ENCODE results near the gene ZNF653.

Gene ZNF653, protein sequence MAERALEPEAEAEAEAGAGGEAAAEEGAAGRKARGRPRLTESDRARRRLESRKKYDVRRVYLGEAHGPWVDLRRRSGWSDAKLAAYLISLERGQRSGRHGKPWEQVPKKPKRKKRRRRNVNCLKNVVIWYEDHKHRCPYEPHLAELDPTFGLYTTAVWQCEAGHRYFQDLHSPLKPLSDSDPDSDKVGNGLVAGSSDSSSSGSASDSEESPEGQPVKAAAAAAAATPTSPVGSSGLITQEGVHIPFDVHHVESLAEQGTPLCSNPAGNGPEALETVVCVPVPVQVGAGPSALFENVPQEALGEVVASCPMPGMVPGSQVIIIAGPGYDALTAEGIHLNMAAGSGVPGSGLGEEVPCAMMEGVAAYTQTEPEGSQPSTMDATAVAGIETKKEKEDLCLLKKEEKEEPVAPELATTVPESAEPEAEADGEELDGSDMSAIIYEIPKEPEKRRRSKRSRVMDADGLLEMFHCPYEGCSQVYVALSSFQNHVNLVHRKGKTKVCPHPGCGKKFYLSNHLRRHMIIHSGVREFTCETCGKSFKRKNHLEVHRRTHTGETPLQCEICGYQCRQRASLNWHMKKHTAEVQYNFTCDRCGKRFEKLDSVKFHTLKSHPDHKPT

DNA sequence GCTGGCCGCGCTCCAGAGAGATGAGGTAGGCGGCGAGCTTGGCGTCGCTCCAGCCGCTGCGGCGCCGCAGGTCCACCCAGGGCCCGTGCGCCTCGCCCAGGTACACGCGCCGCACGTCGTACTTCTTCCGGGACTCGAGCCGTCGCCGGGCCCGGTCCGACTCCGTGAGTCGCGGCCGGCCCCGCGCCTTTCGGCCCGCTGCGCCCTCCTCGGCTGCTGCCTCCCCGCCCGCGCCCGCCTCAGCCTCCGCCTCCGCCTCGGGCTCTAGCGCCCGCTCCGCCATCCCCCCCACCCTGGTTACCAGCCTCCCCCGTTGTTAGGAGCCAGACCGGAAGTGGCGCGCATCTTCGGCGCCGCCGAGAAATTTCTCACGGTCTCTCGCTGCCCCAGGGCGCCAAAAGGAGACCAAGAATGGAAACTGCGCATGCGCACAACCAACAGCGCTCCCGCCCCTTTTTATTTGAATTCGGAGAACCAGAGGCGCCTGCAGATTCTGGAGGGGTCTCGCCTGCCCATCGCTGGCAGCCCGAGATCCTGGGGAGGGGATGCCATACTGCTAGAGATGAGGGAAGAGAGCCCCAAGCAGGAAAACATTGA lies at the start of gene ZNF653:
TSS of gene ZNF653 (minus strand) at position 336 of the 597 bp plus-strand sequence. CDS start at position 283, 53 bp downstream.
- H3K36me3 ChIP-seq (ENCODE audit: control insufficient read depth, insufficient read depth, low read length) = no peaks in the 10 kb centered on the region
- H3K9me3 ChIP-seq (ENCODE audit: control insufficient read depth, insufficient read depth, low read depth, low read length) = no peaks in the 10 kb centered on the region
- H3K4me3 ChIP-seq (ENCODE audit: low read depth, low read length) = peak within 1 kb of the TSS; percentile 89
- H3K27me3 ChIP-seq (ENCODE audit: control insufficient read depth, insufficient read depth, low read length) = no peaks in the 10 kb centered on the region
- H3K27ac ChIP-seq (ENCODE audit: low read depth, low read length) = peak within 1 kb of the TSS; percentile 92
- peak within 1 kb of the TSS; percentile 88 for H3K9ac ChIP-seq (ENCODE audit: low read length)
- H3K4me1 ChIP-seq (ENCODE audit: control insufficient read depth, insufficient read depth, low read length) = peaks cover 11% of the 10 kb centered on the region

DNA sequence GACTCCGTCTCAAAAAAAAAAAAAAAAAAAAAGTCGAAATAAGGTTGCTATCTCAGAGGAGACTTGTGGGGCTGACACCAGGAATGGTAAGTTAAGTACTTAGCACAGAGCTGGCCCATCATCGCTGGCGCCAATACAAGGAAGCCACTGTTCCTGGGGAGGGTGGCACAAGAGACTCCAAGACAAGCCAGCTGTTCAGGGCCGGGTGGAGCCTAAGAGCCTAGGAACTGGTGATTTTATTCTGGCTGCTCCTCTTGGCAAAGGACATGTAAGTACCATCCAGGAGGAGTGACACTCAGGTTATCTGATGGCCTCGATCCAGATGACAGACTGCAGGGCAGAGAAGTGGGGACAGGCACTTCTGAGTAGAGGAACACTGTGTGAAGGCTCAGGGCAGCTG lies 49.6 kb upstream of the ZNF653 start:
- H3K9ac ChIP-seq (ENCODE audit: low read length) = no peak overlapping the region
- H3K36me3 ChIP-seq (ENCODE audit: control insufficient read depth, insufficient read depth, low read length) = peaks cover 33% of the 10 kb centered on the region
- H3K9me3 ChIP-seq (ENCODE audit: control insufficient read depth, insufficient read depth, low read depth, low read length) = no peaks in the 10 kb centered on the region
- no peak overlapping the region for H3K27ac ChIP-seq (ENCODE audit: low read depth, low read length)
- no peaks in the 10 kb centered on the region for H3K27me3 ChIP-seq (ENCODE audit: control insufficient read depth, insufficient read depth, low read length)
- no peak overlapping the region for H3K4me3 ChIP-seq (ENCODE audit: low read depth, low read length)
- peaks cover 4% of the 10 kb centered on the region for H3K4me1 ChIP-seq (ENCODE audit: control insufficient read depth, insufficient read depth, low read length)

DNA sequence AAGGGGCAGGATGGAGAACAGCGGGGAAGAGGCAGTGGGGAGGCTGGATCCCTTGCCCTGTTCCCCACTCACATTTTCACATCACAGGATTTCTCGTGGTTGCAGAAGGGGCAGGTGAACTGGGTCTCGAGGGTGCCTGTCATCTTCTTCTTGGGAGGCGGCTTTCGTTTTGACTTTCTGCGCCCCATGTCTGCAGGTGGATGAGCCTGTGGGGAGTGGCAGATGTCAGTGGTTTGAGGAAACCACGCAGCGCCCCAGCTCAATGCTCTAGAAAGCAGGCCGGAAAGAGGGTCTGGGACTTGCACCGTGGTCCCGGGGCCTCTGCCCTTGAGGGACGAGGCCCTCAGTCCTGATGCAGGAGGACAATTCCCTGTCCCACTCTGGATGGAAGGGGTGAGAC lies 48.5 kb upstream of the ZNF653 start:
- Histone ChIP-seq H3K4me1 (ENCODE audit: control insufficient read depth, insufficient read depth, low read length) (peaks cover 4% of the 10 kb centered on the region), H3K27ac (ENCODE audit: low read depth, low read length) (no peak overlapping the region), H3K9me3 (ENCODE audit: control insufficient read depth, insufficient read depth, low read depth, low read length) (no peaks in the 10 kb centered on the region)

DNA sequence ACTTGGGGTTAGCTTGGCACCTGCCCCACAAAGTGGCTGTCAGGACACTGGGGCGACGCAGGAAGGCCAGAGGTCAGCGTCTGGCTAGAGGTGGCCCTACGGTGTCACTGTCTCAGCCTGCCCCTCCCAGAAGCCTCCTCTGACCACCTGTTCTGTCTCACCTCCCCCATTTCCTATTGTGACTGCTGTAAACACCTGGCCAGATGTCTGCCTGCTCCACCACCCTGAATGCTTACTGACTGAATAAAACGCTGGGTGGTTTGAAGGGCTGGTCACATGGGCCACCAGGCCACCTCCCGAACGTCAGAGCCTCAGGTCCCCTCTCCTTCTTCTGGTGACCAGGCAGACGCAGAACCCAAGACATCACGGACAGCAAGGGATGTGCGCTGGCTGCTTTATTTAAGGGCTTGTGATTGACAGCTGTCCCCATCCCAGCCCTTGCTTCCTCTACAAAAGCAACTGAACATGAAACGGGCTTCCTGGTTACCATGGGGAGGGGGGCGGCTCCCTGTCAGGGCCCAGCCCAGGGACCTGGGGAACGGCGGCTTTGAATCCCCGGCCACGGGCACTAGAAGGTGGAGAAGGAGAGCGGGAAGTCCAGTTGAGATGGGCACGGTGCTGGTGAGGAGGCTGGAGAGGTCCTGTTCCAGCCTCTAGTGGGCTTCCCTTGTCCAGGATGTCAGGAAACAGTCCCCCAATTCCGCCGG lies 47.2 kb upstream of the ZNF653 start:
- Histone ChIP-seq H3K9me3 (ENCODE audit: control insufficient read depth, insufficient read depth, low read depth, low read length) (no peaks in the 10 kb centered on the region), H3K36me3 (ENCODE audit: control insufficient read depth, insufficient read depth, low read length) (peaks cover 49% of the 10 kb centered on the region), H3K4me1 (ENCODE audit: control insufficient read depth, insufficient read depth, low read length) (peaks cover 1% of the 10 kb centered on the region), H3K4me3 (ENCODE audit: low read depth, low read length) (no peak overlapping the region), H3K9ac (ENCODE audit: low read length) (no peak overlapping the region), H3K27ac (ENCODE audit: low read depth, low read length) (no peak overlapping the region), H3K27me3 (ENCODE audit: control insufficient read depth, insufficient read depth, low read length) (no peaks in the 10 kb centered on the region)

More for the DNA sequence above, 48.5 kb upstream of the ZNF653 start:
- H3K4me3 ChIP-seq (ENCODE audit: low read depth, low read length) = no peak overlapping the region
- H3K9ac ChIP-seq (ENCODE audit: low read length) = no peak overlapping the region
- peaks cover 42% of the 10 kb centered on the region for H3K36me3 ChIP-seq (ENCODE audit: control insufficient read depth, insufficient read depth, low read length)
- no peaks in the 10 kb centered on the region for H3K27me3 ChIP-seq (ENCODE audit: control insufficient read depth, insufficient read depth, low read length)

DNA sequence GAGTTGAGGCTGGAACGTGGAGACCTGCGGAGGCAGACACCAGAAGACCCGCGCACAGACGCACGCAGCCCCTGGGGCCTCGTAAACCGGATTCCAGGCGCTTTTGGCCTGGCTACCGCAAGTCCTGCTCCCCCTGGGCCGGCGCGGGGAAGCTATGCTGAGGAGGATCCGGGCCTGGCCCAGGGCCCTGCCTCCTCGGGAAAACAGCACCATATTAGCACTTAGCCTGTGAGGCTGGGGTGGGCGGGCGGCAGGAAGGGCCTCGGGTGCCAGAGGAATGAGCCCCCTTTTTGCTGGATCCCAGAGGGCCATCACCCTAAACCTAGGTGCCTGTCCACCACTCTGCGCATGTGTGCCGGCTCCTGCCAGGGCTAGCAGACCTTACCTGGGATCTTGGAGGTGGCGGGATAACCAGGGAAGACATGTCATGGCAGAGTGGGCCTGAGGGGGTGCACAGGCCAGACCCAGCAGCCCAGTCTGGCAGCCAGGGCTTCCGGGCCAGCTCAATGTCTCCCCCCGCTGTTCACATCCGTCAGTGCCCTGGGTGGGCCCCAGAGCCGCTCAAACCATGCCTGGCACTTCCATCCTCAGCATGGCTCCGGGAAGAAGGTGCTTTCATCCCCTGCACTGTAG lies 46.1 kb upstream of the ZNF653 start:
- H3K4me3 ChIP-seq (ENCODE audit: low read depth, low read length) = no peak overlapping the region
- no peaks in the 10 kb centered on the region for H3K27me3 ChIP-seq (ENCODE audit: control insufficient read depth, insufficient read depth, low read length)
- peaks cover 54% of the 10 kb centered on the region for H3K36me3 ChIP-seq (ENCODE audit: control insufficient read depth, insufficient read depth, low read length)
- H3K9ac ChIP-seq (ENCODE audit: low read length) = no peak overlapping the region
- no peaks in the 10 kb centered on the region for H3K4me1 ChIP-seq (ENCODE audit: control insufficient read depth, insufficient read depth, low read length)
- H3K9me3 ChIP-seq (ENCODE audit: control insufficient read depth, insufficient read depth, low read depth, low read length) = no peaks in the 10 kb centered on the region
- H3K27ac ChIP-seq (ENCODE audit: low read depth, low read length) = no peak overlapping the region

DNA sequence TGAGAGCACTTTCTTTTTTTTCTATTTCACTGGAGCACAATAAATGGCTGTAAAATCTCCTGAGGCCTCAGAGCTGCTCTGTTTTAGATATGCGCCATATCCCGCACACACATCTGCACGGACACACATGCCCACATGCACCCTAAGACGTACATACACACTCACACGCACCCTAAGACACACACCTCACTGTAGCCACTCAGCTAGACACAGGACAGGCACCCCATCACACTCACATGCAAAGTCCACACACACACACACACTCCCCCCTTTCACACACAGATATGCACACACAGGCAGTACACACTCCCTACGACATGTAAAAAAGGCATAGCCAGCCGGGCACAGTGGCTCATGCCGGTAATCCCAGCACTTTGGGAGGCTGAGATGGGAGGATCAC lies 44.6 kb upstream of the ZNF653 start:
- H3K4me1 ChIP-seq (ENCODE audit: control insufficient read depth, insufficient read depth, low read length) = peaks cover 3% of the 10 kb centered on the region; the same call in 1 of the 2 replicates
- no peaks in the 10 kb centered on the region for H3K9me3 ChIP-seq (ENCODE audit: control insufficient read depth, insufficient read depth, low read depth, low read length)
- no peak overlapping the region for H3K9ac ChIP-seq (ENCODE audit: low read length)
- H3K4me3 ChIP-seq (ENCODE audit: low read depth, low read length) = no peak overlapping the region
- no peaks in the 10 kb centered on the region for H3K27me3 ChIP-seq (ENCODE audit: control insufficient read depth, insufficient read depth, low read length)
- no peak overlapping the region for H3K27ac ChIP-seq (ENCODE audit: low read depth, low read length)
- H3K36me3 ChIP-seq (ENCODE audit: control insufficient read depth, insufficient read depth, low read length) = peaks cover 51% of the 10 kb centered on the region

DNA sequence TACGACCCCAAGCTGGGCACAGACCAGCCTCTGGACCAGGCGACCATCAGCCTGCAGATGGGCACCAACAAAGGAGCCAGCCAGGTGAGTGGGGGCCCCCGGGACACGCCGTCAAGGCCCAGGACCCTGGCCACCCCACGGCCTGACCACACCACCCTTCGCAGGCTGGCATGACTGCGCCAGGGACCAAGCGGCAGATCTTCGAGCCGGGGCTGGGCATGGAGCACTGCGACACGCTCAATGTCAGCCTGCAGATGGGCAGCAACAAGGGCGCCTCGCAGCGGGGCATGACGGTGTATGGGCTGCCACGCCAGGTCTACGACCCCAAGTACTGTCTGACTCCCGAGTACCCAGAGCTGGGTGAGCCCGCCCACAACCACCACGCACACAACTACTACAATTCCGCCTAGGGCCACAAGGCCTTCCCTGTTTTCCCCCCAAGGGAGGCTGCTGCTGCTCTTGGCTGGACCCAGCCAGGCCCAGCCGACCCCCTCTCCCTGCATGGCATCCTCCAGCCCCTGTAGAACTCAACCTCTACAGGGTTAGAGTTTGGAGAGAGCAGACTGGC lies 43.8 kb upstream of the ZNF653 start:
- no peaks in the 10 kb centered on the region for H3K9me3 ChIP-seq (ENCODE audit: control insufficient read depth, insufficient read depth, low read depth, low read length)
- peaks cover 49% of the 10 kb centered on the region for H3K36me3 ChIP-seq (ENCODE audit: control insufficient read depth, insufficient read depth, low read length)
- no peak overlapping the region for H3K27ac ChIP-seq (ENCODE audit: low read depth, low read length)
- no peak overlapping the region for H3K9ac ChIP-seq (ENCODE audit: low read length)
- H3K4me3 ChIP-seq (ENCODE audit: low read depth, low read length) = no peak overlapping the region
- H3K27me3 ChIP-seq (ENCODE audit: control insufficient read depth, insufficient read depth, low read length) = no peaks in the 10 kb centered on the region
- peaks cover 3% of the 10 kb centered on the region; the same call in 1 of the 2 replicates for H3K4me1 ChIP-seq (ENCODE audit: control insufficient read depth, insufficient read depth, low read length)

DNA sequence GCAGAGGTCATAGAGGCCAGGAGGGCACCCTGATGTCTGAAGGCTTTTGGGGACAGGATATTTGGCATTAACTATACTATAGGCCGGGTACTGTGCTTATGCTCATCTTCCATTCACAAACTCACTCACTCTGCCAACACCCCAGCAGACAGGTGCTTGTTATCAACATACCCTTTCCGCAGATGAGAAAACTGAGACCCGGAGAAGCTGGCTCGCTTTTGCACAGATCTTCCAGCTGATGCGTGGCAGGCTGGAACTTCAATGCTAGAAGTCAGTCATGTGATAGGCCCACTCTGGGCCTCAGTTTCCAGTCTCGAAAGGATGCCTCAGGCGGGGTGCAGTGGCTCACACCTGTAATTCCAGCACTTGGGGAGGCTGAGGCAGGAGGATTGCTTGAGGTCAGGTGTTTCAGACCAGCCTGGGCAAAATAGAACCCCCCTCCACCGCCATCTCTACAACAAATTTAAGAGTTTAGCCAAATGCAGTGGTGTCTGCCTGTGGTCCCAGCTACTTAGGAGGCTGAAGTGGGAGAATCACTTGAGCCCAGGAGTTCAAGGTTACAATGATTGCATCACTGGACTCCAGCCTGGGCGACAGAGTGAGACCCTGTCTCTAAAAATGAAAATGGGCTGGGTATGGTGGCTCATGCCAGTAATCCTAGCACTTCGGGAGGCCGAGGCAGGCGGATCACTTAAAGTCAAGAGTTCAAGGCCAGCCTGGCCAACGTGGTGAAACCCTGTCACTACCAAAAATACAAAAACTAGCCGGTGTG lies 42.5 kb upstream of the ZNF653 start:
- Histone ChIP-seq H3K9me3 (ENCODE audit: control insufficient read depth, insufficient read depth, low read depth, low read length) (no peaks in the 10 kb centered on the region), H3K36me3 (ENCODE audit: control insufficient read depth, insufficient read depth, low read length) (peaks cover 39% of the 10 kb centered on the region), H3K9ac (ENCODE audit: low read length) (no peak overlapping the region), H3K27ac (ENCODE audit: low read depth, low read length) (no peak overlapping the region), H3K4me1 (ENCODE audit: control insufficient read depth, insufficient read depth, low read length) (peaks cover 3% of the 10 kb centered on the region; the same call in 1 of the 2 replicates), H3K27me3 (ENCODE audit: control insufficient read depth, insufficient read depth, low read length) (no peaks in the 10 kb centered on the region), H3K4me3 (ENCODE audit: low read depth, low read length) (no peak overlapping the region)

DNA sequence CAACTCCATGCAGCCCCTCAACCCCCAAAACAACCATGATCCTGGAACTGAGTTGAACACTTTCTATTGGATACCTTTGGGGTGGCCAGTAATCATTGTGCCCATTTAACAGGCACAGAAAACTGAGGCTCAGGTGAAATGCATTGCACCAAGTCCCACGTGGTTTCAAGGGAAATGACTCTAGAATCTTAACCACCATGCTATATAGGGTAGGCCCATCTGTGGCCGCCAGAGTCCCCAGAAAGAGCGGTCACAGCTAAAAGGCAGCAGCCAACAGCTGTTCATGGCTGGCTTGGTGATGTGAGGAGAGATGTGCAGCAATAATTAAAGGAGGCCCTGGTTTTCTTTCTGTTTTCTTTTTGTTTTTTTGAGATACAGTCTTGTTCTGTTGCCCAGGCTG lies 35.6 kb upstream of the ZNF653 start:
- no peak overlapping the region for H3K4me3 ChIP-seq (ENCODE audit: low read depth, low read length)
- H3K36me3 ChIP-seq (ENCODE audit: control insufficient read depth, insufficient read depth, low read length) = peaks cover 8% of the 10 kb centered on the region; the same call in 1 of the 2 replicates
- no peaks in the 10 kb centered on the region for H3K9me3 ChIP-seq (ENCODE audit: control insufficient read depth, insufficient read depth, low read depth, low read length)
- no peak overlapping the region for H3K27ac ChIP-seq (ENCODE audit: low read depth, low read length)
- H3K9ac ChIP-seq (ENCODE audit: low read length) = no peak overlapping the region
- H3K4me1 ChIP-seq (ENCODE audit: control insufficient read depth, insufficient read depth, low read length) = peaks cover 24% of the 10 kb centered on the region
- no peaks in the 10 kb centered on the region for H3K27me3 ChIP-seq (ENCODE audit: control insufficient read depth, insufficient read depth, low read length)

DNA sequence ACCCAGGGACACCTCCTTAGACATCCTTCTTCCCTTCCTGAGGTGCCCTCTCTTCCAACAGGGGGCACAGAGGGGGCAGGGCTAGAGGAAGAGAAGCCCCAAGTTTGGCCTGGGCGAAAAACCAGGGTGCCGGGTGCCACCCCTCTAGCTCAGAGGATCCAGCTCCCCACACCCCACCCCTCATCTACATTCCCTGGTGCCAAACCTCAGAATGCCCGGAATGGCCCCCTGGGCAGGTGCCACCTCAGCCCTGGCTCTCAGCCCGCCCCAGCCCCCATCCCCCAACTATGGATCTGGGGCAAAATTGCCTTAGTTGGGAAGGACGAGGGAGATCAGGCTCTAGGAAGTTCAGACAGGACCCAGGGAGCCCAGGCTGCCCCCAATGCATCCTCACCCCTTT lies 35.0 kb upstream of the ZNF653 start:
- H3K4me1 ChIP-seq (ENCODE audit: control insufficient read depth, insufficient read depth, low read length) = peaks cover 22% of the 10 kb centered on the region
- peaks cover 8% of the 10 kb centered on the region; the same call in 1 of the 2 replicates for H3K36me3 ChIP-seq (ENCODE audit: control insufficient read depth, insufficient read depth, low read length)
- H3K9me3 ChIP-seq (ENCODE audit: control insufficient read depth, insufficient read depth, low read depth, low read length) = no peaks in the 10 kb centered on the region
- peak overlapping the region; percentile 76 for H3K9ac ChIP-seq (ENCODE audit: low read length)
- H3K4me3 ChIP-seq (ENCODE audit: low read depth, low read length) = no peak overlapping the region
- peak overlapping the region; percentile 81; the same call in 1 of the 2 replicates for H3K27ac ChIP-seq (ENCODE audit: low read depth, low read length)
- no peaks in the 10 kb centered on the region for H3K27me3 ChIP-seq (ENCODE audit: control insufficient read depth, insufficient read depth, low read length)

Measured in HUES6 (cell line).